ENCODE measurements around the gene VRK1. TPM values are rescaled to one million over a fixed set of nuclear protein-coding genes. Genes with fewer than 3 reads are reported as not detected.

The VRK1 gene
- total and polyA plus RNA-seq, 2 of the 8 experiments (the other 6 are each of a cell fraction or from before 2014, with no cell fraction given): 24.2 to 64.8 TPM

- no peak overlapping the region for H2BK15ac ChIP-seq (ENCODE audit: low read length)
- peaks cover 0 to 4% (median 0%) of the 10 kb centered on the region in 4 experiments; a peak in 1 of 7 replicates for H3K4me1 ChIP-seq (replicated peaks in 1 of 4; ENCODE audit: control insufficient read depth in 3 of 4, insufficient read depth in 4 of 4, low read length in 3 of 4)
- no peaks in the 10 kb centered on the region for H3K23me2 ChIP-seq (ENCODE audit: low read depth, low read length)
- H2AK5ac ChIP-seq (ENCODE audit: low read depth, low read length): no peak overlapping the region
- H3K23ac ChIP-seq (ENCODE audit: insufficient read length): no peak overlapping the region
- H3K14ac ChIP-seq (ENCODE audit: insufficient read length): no peak overlapping the region
- no peak for DNase-seq (ENCODE audit: low read depth in 1 of 2, low spot score in 2 of 2)
- TF ChIP-seq CHD1 (IDR thresholded peaks at IDR 0.05; ENCODE audit: low read depth, low read length): no peak
- no peak for TF ChIP-seq EZH2 (IDR thresholded peaks at IDR 0.05; ENCODE audit: low read depth, low read length, severe bottlenecking)
- TF ChIP-seq GABPA (IDR thresholded peaks at IDR 0.05; ENCODE audit: borderline replicate concordance, insufficient read depth, low read length): no peak
- TF ChIP-seq CHD2 (IDR thresholded peaks at IDR 0.05; ENCODE audit: low read length): no peak
- no peak for TF ChIP-seq CREB1 (IDR thresholded peaks at IDR 0.05)
- TF ChIP-seq MAFK (IDR thresholded peaks at IDR 0.05; ENCODE audit: low read depth, low read length): no peak
- no peak for TF ChIP-seq TAF1 (IDR thresholded peaks at IDR 0.05; ENCODE audit: low read depth, low read length)
- no peak for TF ChIP-seq POLR2AphosphoS5 (IDR thresholded peaks at IDR 0.05; ENCODE audit: low read depth, low read length)
- no peak for TF ChIP-seq YY1 (IDR thresholded peaks at IDR 0.05; ENCODE audit: low read depth, low read length)
- no peak for TF ChIP-seq BCL11A (IDR thresholded peaks at IDR 0.05; ENCODE audit: low read depth in 2 of 2, low read length in 2 of 2)
- TF ChIP-seq BACH1 (IDR thresholded peaks at IDR 0.05; ENCODE audit: low read length): no peak
- no peak for TF ChIP-seq SIRT6 (IDR thresholded peaks at IDR 0.05; ENCODE audit: low read length)
- no peak overlapping the region for H4K91ac ChIP-seq (replicated peaks; ENCODE audit: insufficient read length, low read length)
- 89% methylated on average over 5 of the region's 5 CpGs; no CpG with 5 or more reads in 1 of the 2 experiments for WGBS, 2 experiments (ENCODE audit: extremely low coverage in 1 of 2, insufficient coverage in 1 of 2, insufficient read length in 1 of 2, insufficient replicate concordance in 2 of 2, low coverage in 1 of 2, low lambda C conversion rate in 2 of 2, missing lambda C conversion rate in 1 of 2)
- H3K79me1 ChIP-seq (ENCODE audit: low read depth, low read length): peaks cover 4% of the 10 kb centered on the region
- H3K27me3 ChIP-seq (replicated peaks in 1 of 4; ENCODE audit: control insufficient read depth in 3 of 4, extremely low read depth in 1 of 4, insufficient read depth in 3 of 4, low read length in 3 of 4): no peaks in the 10 kb centered on the region
- H2AFZ ChIP-seq (ENCODE audit: low read length): no peak overlapping the region
- ChIA-PET POLR2A (ENCODE audit: partially characterized antibody) (no interaction called here), CTCF (ENCODE audit: partially characterized antibody) (interaction anchor here (1.0 kb wide), 2 partner anchors 9 to 34 kb away, joined by 3 to 4 read pairs; no protein-coding TSS in a partner anchor)
- H3K9me3 ChIP-seq (ENCODE audit: insufficient read depth in 2 of 2, low read depth in 1 of 2, low read length in 1 of 2): no peaks in the 10 kb centered on the region
- H3K36me3 ChIP-seq (ENCODE audit: control insufficient read depth in 2 of 4, insufficient read depth in 4 of 4, low read length in 3 of 4): no peaks in the 10 kb centered on the region; a peak in 1 of 8 replicates
- H2BK5ac ChIP-seq (ENCODE audit: low read depth, low read length): no peak overlapping the region
- no peak overlapping the region for H2BK20ac ChIP-seq (ENCODE audit: low read length)
- no peak overlapping the region for H4K5ac ChIP-seq (ENCODE audit: insufficient read length, low read depth, low read length)
- peaks cover 6% of the 10 kb centered on the region in 2 experiments for H4K20me1 ChIP-seq (replicated peaks in 1 of 2; ENCODE audit: control insufficient read depth in 1 of 2, insufficient read depth in 2 of 2, low read length in 2 of 2)
- H2BK12ac ChIP-seq (ENCODE audit: low read depth, low read length): no peak overlapping the region
- no peak overlapping the region for H2BK120ac ChIP-seq (replicated peaks; ENCODE audit: low read depth, low read length)
- no peak overlapping the region for H3K4me3 ChIP-seq (ENCODE audit: extremely low read depth in 1 of 4, insufficient read depth in 2 of 4, low read depth in 3 of 4, low read length in 4 of 4)
- H3K18ac ChIP-seq (ENCODE audit: extremely low read depth, low read length): no peak overlapping the region
- no peak overlapping the region for H3K56ac ChIP-seq (replicated peaks; ENCODE audit: insufficient read length, low read depth, low read length)
- H3K27ac ChIP-seq (ENCODE audit: low read depth, low read length): no peak overlapping the region
- H3K79me2 ChIP-seq (ENCODE audit: control insufficient read depth in 1 of 2, insufficient read depth in 2 of 2, low read length in 2 of 2): peaks cover 0 to 100% of the 10 kb centered on the region in 2 experiments; a peak in 2 of 4 replicates
- H3K4ac ChIP-seq (replicated peaks; ENCODE audit: insufficient read length, low read depth, low read length): no peak overlapping the region
- no peak overlapping the region for H3K9ac ChIP-seq (replicated peaks in 1 of 4; ENCODE audit: extremely low read depth in 1 of 4, low read depth in 3 of 4, low read length in 3 of 4)
- H4K8ac ChIP-seq (ENCODE audit: extremely low read depth, insufficient read depth, low read length): no peak overlapping the region
- no peak overlapping the region for H3K4me2 ChIP-seq (ENCODE audit: insufficient read depth in 1 of 2, low read depth in 2 of 2, low read length in 2 of 2)
- no peak for FAIRE-seq
These were observed 20.8 kb downstream of the VRK1 start for GRCh38 chr14:96817750-96818666.

All from H1 (cell line).